K562 (cell line): ENCODE measurements around the gene FERMT1.

Experiments
- E2F1 ChIP-seq: sonication (generic); formaldehyde crosslinking; IDR thresholded peaks from 2 replicates; pipeline ENCODE4 v1.8.1; 2023; ENCODE audit warnings: mild to moderate bottlenecking, missing genetic modification reagents, moderate library complexity
- POLR2AphosphoS5 ChIP-seq: IDR thresholded peaks from 2 replicates; pipeline ENCODE4 v1.6.1; 2011; ENCODE audit warnings: mild to moderate bottlenecking, low read depth, low read length, moderate library complexity; ENCODE audit not compliant: control insufficient read depth, insufficient read depth
- RBBP5 ChIP-seq: fragments of 200-600 bp; sonication (generic); IDR thresholded peaks from 2 replicates; pipeline ENCODE4 v1.6.1; 2012; ENCODE audit warnings: borderline replicate concordance, mild to moderate bottlenecking, low read length, control low read depth, inconsistent platforms; ENCODE audit not compliant: insufficient read depth, poor library complexity, severe bottlenecking
- TBP ChIP-seq: optimal IDR thresholded peaks from 2 replicates; pipeline ENCODE3; 2011; ENCODE audit warnings: low read depth, low read length, improper control_type of control experiment
- ZNF75A ChIP-seq: fragments of 450-650 bp; formaldehyde crosslinking; IDR thresholded peaks from 2 replicates; pipeline ENCODE4 v1.4.0; 2020; ENCODE audit warnings: mild to moderate bottlenecking

DNA sequence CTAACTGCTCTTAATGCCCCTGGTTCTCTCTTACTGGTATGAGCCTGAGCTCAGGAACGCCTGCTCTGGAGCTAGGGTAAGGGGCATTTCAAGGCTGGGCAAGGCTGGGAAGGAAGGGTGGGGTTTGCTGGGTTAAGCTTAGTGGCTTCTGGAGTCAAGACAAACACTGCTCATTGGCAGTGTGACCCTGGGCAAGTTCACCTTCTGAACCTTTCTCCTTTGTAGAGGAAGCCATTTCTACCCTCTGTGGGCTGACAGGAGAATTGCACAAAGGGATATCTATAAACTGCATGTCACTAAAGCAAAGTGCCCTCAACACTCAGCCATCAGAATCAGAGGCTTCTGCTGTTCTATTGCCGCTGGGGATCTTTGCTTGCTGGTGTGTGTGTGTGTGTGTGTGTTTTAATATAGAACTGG lies 48.7 kb downstream of the FERMT1 start:
- TF ChIP-seq ZNF75A (CRISPR knock-in tag) (no peak), TBP (no peak), E2F1 (no peak), RBBP5 (no peak), POLR2AphosphoS5 (no peak)
